ENCODE data around the gene SPEF1. TPM values are rescaled to one million over a fixed set of nuclear protein-coding genes. Genes with fewer than 3 reads are reported as not detected.

Gene SPEF1
- total and polyA plus RNA-seq, 2 experiments from 2014 or later, result 0.63 TPM; not detected in 1

DNA sequence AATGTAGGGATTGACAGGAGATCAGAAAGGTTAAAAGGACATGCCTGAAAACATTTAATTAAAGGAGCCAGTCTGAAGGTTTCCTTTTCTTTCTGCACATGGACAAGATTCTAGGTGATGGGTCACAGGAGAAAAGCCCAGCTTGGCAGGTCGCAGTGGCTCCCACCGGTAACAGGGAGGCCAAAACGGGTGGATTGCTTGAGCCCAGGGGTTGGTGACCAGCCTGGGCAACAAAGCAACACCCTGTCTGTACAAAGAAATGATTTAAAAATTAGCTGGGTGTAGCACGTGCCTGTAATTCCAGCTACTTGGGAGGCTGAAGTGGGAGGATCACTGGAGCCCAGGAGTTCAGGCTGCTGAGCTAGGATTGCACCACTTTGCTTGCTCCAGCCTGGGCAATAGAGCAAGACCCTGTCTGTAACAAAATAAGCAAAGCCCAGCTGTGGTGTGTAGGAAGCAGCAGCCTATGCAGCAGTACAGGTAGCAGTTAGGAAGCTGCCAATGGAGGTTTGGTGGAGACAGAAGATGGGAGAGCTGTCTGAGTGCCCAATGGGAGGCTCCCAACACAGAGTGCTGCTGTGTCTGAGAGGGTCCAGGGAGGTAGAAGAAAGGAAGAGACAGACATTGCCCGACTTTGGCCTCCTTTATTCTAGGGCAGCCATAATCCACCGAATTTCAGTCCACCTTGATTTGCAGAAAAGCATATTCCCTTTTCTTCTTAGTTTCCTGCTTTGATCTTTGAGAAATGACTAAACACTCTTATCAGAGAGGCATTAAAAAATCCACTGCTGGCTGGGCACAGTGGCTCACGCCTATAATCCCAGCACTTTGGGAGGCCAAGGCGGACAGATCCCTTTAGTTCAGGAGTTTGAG is 32.0 kb upstream of the SPEF1 start:
- 67% methylated on average over 8 of the region's 8 CpGs for WGBS (ENCODE audit: low lambda C conversion rate, missing lambda C conversion rate)

DNA sequence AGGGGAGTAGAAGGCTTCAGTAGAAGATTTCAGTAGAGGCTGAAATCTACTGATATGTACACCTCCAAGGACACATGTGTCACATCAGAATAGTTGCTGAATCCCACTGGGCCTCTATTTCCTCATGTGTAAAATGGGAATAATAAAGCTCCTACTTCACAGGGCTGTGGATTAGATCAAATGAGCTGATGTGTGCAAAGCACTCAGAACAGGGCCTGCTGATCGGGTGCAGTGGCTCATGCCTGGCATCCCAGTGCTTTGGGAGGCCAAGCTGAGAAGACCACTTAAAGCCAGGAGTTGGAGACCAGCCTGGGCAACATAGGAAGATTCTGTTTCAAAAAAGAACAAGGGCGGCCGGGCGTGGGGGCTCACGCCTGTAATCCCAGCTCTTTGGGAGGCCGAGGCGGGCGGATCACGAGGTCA is 31.0 kb upstream of the SPEF1 start:
- no peak for DNase-seq (ENCODE audit: low spot score)
- peaks cover 41% of the 10 kb centered on the region for H3K4me1 ChIP-seq (ENCODE audit: insufficient read depth)
- H3K27me3 ChIP-seq, result no peaks in the 10 kb centered on the region
- H3K9me3 ChIP-seq (ENCODE audit: low read depth), result no peaks in the 10 kb centered on the region
- TF ChIP-seq EZH2 (IDR thresholded peaks at IDR 0.05; ENCODE audit: borderline replicate concordance) (no peak), EZH2phosphoT487 (IDR thresholded peaks at IDR 0.05; ENCODE audit: low read depth, severe bottlenecking, unreplicated experiment) (no peak)
- TF ChIP-seq, protein P1, sequence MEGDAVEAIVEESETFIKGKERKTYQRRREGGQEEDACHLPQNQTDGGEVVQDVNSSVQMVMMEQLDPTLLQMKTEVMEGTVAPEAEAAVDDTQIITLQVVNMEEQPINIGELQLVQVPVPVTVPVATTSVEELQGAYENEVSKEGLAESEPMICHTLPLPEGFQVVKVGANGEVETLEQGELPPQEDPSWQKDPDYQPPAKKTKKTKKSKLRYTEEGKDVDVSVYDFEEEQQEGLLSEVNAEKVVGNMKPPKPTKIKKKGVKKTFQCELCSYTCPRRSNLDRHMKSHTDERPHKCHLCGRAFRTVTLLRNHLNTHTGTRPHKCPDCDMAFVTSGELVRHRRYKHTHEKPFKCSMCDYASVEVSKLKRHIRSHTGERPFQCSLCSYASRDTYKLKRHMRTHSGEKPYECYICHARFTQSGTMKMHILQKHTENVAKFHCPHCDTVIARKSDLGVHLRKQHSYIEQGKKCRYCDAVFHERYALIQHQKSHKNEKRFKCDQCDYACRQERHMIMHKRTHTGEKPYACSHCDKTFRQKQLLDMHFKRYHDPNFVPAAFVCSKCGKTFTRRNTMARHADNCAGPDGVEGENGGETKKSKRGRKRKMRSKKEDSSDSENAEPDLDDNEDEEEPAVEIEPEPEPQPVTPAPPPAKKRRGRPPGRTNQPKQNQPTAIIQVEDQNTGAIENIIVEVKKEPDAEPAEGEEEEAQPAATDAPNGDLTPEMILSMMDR (IDR thresholded peaks at IDR 0.05; ENCODE audit: poor library complexity), result no peak
- no peaks in the 10 kb centered on the region for H3K36me3 ChIP-seq (replicated peaks; ENCODE audit: insufficient read depth, low read depth)
- peaks cover 4% of the 10 kb centered on the region for H3K79me2 ChIP-seq
- peak overlapping the region; percentile 22 for H3K4me2 ChIP-seq
- H3K27ac ChIP-seq, result peak overlapping the region; percentile 95
- H3K4me3 ChIP-seq, result no peak overlapping the region
- WGBS (ENCODE audit: low lambda C conversion rate, missing lambda C conversion rate), result 99% methylated on average over 9 of the region's 9 CpGs
- no peaks in the 10 kb centered on the region for H4K20me1 ChIP-seq (ENCODE audit: insufficient read depth, poor library complexity, severe bottlenecking)
- no peaks in the 10 kb centered on the region for H3K9me2 ChIP-seq (replicated peaks; ENCODE audit: insufficient read depth)
- no peak overlapping the region for H2AFZ ChIP-seq

More for the DNA sequence above, 32.0 kb upstream of the SPEF1 start:
- Histone ChIP-seq H3K79me2 (peaks cover 4% of the 10 kb centered on the region), H3K4me3 (no peak overlapping the region), H2AFZ (no peak overlapping the region), H3K9me3 (ENCODE audit: low read depth) (no peaks in the 10 kb centered on the region), H3K4me1 (ENCODE audit: insufficient read depth) (peaks cover 34% of the 10 kb centered on the region), H3K36me3 (replicated peaks; ENCODE audit: insufficient read depth, low read depth) (no peaks in the 10 kb centered on the region), H3K27me3 (no peaks in the 10 kb centered on the region), H3K27ac (peak overlapping the region; percentile 95), H4K20me1 (ENCODE audit: insufficient read depth, poor library complexity, severe bottlenecking) (no peaks in the 10 kb centered on the region), H3K9me2 (replicated peaks; ENCODE audit: insufficient read depth) (no peaks in the 10 kb centered on the region), H3K4me2 (no peak overlapping the region)
- TF ChIP-seq EZH2phosphoT487 (IDR thresholded peaks at IDR 0.05; ENCODE audit: low read depth, severe bottlenecking, unreplicated experiment) (no peak), EZH2 (IDR thresholded peaks at IDR 0.05; ENCODE audit: borderline replicate concordance) (no peak)
- TF ChIP-seq, protein P1 (IDR thresholded peaks at IDR 0.05; ENCODE audit: poor library complexity), result no peak
- DNase-seq (ENCODE audit: low spot score), result no peak

DNA sequence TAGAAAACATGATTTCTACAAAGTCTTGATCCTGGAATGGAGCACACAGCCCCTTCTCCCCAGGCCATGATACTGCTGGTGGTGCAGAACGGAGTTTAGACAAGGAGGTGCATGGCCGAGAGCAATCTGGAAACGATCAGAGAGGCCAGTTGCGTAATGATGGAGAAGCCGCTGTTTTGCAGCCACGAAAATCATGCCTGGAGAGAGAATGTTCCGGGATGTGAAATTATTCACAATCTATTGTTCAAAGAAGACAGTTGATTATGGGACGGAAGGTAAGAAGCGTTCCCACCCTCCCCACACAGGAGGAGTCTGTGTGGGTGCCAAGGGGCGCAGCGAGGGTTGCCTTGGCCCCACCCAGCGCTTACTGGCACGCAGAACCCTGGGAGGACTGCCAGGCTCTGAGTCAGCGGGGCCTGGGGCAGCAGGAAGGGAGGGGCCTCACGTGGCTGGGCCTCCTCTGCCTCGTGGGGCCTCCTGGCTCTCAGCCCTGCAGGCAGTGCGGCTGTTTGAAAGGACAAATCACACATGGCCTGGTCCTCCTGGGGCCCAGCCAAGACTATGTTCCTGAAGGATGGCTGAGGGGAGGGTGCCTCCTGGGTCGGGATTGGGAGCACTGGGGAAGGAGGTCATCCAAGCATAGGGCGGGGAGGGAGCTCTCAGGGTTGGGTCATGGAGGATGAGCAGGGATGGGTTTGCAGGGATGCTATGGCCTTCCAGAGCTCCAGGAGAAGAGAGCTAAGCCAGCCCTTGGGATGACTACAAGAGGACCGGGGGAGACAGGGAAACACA is 30.4 kb upstream of the SPEF1 start:
- H3K4me2 ChIP-seq, result peak overlapping the region; percentile 66
- H3K4me3 ChIP-seq, result no peak overlapping the region
- DNase-seq (ENCODE audit: low spot score), result peak; percentile 95
- no peaks in the 10 kb centered on the region for H3K9me2 ChIP-seq (replicated peaks; ENCODE audit: insufficient read depth)
- H3K79me2 ChIP-seq, result peaks cover 4% of the 10 kb centered on the region
- no peaks in the 10 kb centered on the region for H4K20me1 ChIP-seq (ENCODE audit: insufficient read depth, poor library complexity, severe bottlenecking)
- H2AFZ ChIP-seq, result no peak overlapping the region
- peaks cover 47% of the 10 kb centered on the region for H3K4me1 ChIP-seq (ENCODE audit: insufficient read depth)
- peak overlapping the region; percentile 95 for H3K27ac ChIP-seq
- TF ChIP-seq, protein P1 (IDR thresholded peaks at IDR 0.05; ENCODE audit: poor library complexity), result no peak
- TF ChIP-seq EZH2 (IDR thresholded peaks at IDR 0.05; ENCODE audit: borderline replicate concordance) (no peak), EZH2phosphoT487 (IDR thresholded peaks at IDR 0.05; ENCODE audit: low read depth, severe bottlenecking, unreplicated experiment) (no peak)
- H3K9me3 ChIP-seq (ENCODE audit: low read depth), result no peaks in the 10 kb centered on the region
- no peaks in the 10 kb centered on the region for H3K36me3 ChIP-seq (replicated peaks; ENCODE audit: insufficient read depth, low read depth)
- no peaks in the 10 kb centered on the region for H3K27me3 ChIP-seq
- WGBS (ENCODE audit: low lambda C conversion rate, missing lambda C conversion rate), result 38% methylated on average over 19 of the region's 20 CpGs
